SU-DHL-6 (cell line): ENCODE data around the gene CNTN5.

ENCODE experiments used
- H2AFZ ChIP-seq: fragments of 200-600 bp; sonication (generic); 2 replicates; pipeline ENCODE4 v1.6.1; 2014; ENCODE audit warnings: low read depth, mild to moderate bottlenecking, moderate library complexity, mixed read lengths, antibody characterized with exemption, low read length; ENCODE audit not compliant: severe bottlenecking
- H3F3A ChIP-seq: fragments of 200-600 bp; shearing (Covaris generic); 2 replicates; pipeline ENCODE4 v1.6.0; 2016; ENCODE audit warnings: antibody characterized with exemption, mild to moderate bottlenecking; ENCODE audit not compliant: insufficient read depth
- H3K27ac ChIP-seq: fragments of 200-600 bp; sonication (generic); 2 replicates; pipeline ENCODE4 v1.5.1; 2016; ENCODE audit warnings: low read depth, mild to moderate bottlenecking, low read length, moderate library complexity, mixed read lengths
- H3K27me3 ChIP-seq: fragments of 200-600 bp; sonication (generic), shearing (Covaris generic); 2 replicates; pipeline ENCODE4 v1.6.0; 2014; ENCODE audit warnings: mild to moderate bottlenecking, low read length
- H3K36me3 ChIP-seq: fragments of 200-600 bp; sonication (generic); 2 replicates; pipeline ENCODE4 v1.6.1; 2014; ENCODE audit warnings: mild to moderate bottlenecking, low read length, mixed read lengths
- H3K4me2 ChIP-seq: fragments of 300-600, 200-600 bp; shearing (Covaris generic), sonication (generic); 2 replicates; pipeline ENCODE4 v1.6.0; 2014; ENCODE audit warnings: low read length, low read depth, mild to moderate bottlenecking; ENCODE audit not compliant: poor library complexity, severe bottlenecking
- H3K4me3 ChIP-seq: fragments of 200-600 bp; sonication (generic); 2 replicates; pipeline ENCODE4 v1.5.1; 2014; ENCODE audit warnings: antibody characterized with exemption, low read length, mild to moderate bottlenecking, mixed read lengths; ENCODE audit not compliant: insufficient read depth, poor library complexity, severe bottlenecking
- H3K79me2 ChIP-seq: fragments of 200-600 bp; sonication (generic); 2 replicates; pipeline ENCODE4 v1.6.1; 2014; ENCODE audit warnings: mild to moderate bottlenecking, low read length, moderate library complexity; ENCODE audit not compliant: insufficient read depth
- H3K9ac ChIP-seq: fragments of 200-600 bp; sonication (generic); 2 replicates; pipeline ENCODE4 v1.7.0; 2014; ENCODE audit warnings: mild to moderate bottlenecking, low read length
- H3K9me2 ChIP-seq: fragments of 200-600 bp; sonication (generic); replicated peaks from 2 replicates; pipeline ENCODE4 v1.6.1; 2014; ENCODE audit warnings: low read length; ENCODE audit not compliant: insufficient read depth
- H3K9me3 ChIP-seq: fragments of 200-600 bp; sonication (generic); 2 replicates; pipeline ENCODE4 v1.6.1; 2014; ENCODE audit warnings: low read length, mixed read lengths; ENCODE audit not compliant: insufficient read depth
- H4K20me1 ChIP-seq: fragments of 200-600 bp; sonication (generic); 2 replicates; pipeline ENCODE4 v1.6.1; 2014; ENCODE audit warnings: low read depth, mild to moderate bottlenecking, antibody characterized with exemption, low read length, moderate library complexity, mixed read lengths
- EZH2phosphoT487 ChIP-seq: fragments of 200-600 bp; sonication (generic), shearing (Covaris generic); conservative IDR thresholded peaks from 2 replicates; pipeline ENCODE4 v1.6.1; 2018; ENCODE audit warnings: mild to moderate bottlenecking, antibody characterized with exemption, low read length, moderate library complexity, mixed read lengths
- TF ChIP-seq, protein P1 (sequence below): fragments of 200-600 bp; sonication (generic); IDR thresholded peaks from one replicate; pipeline ENCODE4 v1.5.1; 2017; ENCODE audit warnings: antibody characterized with exemption, mild to moderate bottlenecking, low read length, moderate library complexity; ENCODE audit not compliant: insufficient read depth, poor library complexity, severe bottlenecking

Gene CNTN5

DNA sequence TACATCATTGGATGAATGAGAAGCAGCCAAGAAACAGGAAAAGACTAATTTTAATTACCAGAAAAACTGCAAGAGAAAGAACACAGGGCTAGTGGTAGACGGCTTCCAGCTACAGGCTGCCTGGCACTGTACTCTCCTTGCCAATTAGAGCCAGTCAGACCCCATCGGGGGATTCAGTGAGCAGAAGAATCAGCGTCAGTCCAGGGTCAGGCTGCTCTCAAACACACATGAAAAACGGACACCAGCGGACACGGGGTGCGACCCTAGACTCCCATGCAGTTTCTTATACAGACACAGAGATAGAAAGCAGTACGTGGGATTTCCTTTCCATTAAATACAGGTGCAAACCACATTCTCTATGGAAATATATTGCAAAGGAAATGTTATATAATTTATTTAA lies 1.1 kb upstream of the CNTN5 start:
- Histone ChIP-seq H3K36me3 (no peaks in the 10 kb centered on the region), H3F3A (no peaks in the 10 kb centered on the region), H3K4me2 (no peak overlapping the region), H2AFZ (no peak overlapping the region), H3K27ac (no peak overlapping the region), H3K4me3 (no peak overlapping the region), H3K27me3 (no peaks in the 10 kb centered on the region), H3K9ac (no peak overlapping the region), H3K9me2 (no peaks in the 10 kb centered on the region), H3K79me2 (no peaks in the 10 kb centered on the region), H4K20me1 (no peaks in the 10 kb centered on the region), H3K9me3 (no peaks in the 10 kb centered on the region)
- TF ChIP-seq EZH2phosphoT487, result no peak
- TF ChIP-seq, protein P1, sequence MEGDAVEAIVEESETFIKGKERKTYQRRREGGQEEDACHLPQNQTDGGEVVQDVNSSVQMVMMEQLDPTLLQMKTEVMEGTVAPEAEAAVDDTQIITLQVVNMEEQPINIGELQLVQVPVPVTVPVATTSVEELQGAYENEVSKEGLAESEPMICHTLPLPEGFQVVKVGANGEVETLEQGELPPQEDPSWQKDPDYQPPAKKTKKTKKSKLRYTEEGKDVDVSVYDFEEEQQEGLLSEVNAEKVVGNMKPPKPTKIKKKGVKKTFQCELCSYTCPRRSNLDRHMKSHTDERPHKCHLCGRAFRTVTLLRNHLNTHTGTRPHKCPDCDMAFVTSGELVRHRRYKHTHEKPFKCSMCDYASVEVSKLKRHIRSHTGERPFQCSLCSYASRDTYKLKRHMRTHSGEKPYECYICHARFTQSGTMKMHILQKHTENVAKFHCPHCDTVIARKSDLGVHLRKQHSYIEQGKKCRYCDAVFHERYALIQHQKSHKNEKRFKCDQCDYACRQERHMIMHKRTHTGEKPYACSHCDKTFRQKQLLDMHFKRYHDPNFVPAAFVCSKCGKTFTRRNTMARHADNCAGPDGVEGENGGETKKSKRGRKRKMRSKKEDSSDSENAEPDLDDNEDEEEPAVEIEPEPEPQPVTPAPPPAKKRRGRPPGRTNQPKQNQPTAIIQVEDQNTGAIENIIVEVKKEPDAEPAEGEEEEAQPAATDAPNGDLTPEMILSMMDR, result no peak

DNA sequence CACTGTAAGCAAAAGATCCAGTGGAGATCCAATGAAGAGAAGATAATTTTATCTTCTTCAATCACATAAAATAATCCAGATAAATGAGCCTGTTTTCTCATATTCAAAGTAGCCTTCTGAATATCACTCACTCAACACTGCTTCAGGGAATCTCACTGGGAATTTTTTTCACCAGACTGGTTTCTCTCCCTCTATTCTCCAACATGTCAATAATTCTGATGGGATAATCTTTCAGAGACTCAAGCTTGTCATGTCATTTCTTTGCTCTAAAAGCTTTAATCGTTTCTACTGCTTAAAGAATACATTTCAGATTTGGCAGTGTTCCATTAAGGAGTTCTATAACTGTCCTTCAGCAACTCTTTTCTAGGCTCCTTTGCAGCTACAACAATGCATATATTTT lies 16.3 kb downstream of the CNTN5 start:
- H3F3A ChIP-seq, result no peaks in the 10 kb centered on the region
- H3K9ac ChIP-seq, result no peak overlapping the region
- no peaks in the 10 kb centered on the region for H3K9me2 ChIP-seq
- H3K79me2 ChIP-seq, result no peaks in the 10 kb centered on the region
- no peaks in the 10 kb centered on the region for H3K36me3 ChIP-seq
- no peak overlapping the region for H3K27ac ChIP-seq
- no peaks in the 10 kb centered on the region for H4K20me1 ChIP-seq
- no peak overlapping the region for H3K4me3 ChIP-seq
- no peak overlapping the region for H3K4me2 ChIP-seq
- no peaks in the 10 kb centered on the region for H3K9me3 ChIP-seq
- no peak overlapping the region for H2AFZ ChIP-seq
- H3K27me3 ChIP-seq, result no peaks in the 10 kb centered on the region
- TF ChIP-seq, protein P1, result no peak
- no peak for TF ChIP-seq EZH2phosphoT487

DNA sequence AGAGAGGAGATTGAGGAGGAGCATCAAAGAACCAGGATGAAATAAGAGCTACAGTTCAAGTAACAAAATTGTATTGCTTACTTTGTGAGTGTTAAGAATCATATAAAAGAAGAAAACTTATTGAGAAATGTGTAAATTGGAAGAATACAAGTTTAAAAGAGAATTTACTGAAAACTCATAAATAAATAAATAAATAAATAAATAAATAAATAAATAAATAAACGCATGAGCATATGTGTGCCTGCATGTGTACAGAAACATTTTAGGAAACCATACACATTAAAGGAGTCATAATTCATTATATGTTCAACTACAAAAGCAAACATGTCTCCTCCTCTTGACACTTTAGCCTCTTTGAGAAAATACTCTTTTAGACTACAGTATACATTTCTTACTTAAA lies 42.6 kb downstream of the CNTN5 start:
- TF ChIP-seq, protein P1, result no peak
- no peak for TF ChIP-seq EZH2phosphoT487
- Histone ChIP-seq H3F3A (no peaks in the 10 kb centered on the region), H3K27me3 (no peaks in the 10 kb centered on the region), H2AFZ (no peak overlapping the region), H3K36me3 (no peaks in the 10 kb centered on the region), H3K9me2 (no peaks in the 10 kb centered on the region), H3K4me3 (no peak overlapping the region), H3K4me2 (no peak overlapping the region), H4K20me1 (no peaks in the 10 kb centered on the region), H3K27ac (no peak overlapping the region), H3K79me2 (no peaks in the 10 kb centered on the region), H3K9me3 (no peaks in the 10 kb centered on the region), H3K9ac (no peak overlapping the region)

DNA sequence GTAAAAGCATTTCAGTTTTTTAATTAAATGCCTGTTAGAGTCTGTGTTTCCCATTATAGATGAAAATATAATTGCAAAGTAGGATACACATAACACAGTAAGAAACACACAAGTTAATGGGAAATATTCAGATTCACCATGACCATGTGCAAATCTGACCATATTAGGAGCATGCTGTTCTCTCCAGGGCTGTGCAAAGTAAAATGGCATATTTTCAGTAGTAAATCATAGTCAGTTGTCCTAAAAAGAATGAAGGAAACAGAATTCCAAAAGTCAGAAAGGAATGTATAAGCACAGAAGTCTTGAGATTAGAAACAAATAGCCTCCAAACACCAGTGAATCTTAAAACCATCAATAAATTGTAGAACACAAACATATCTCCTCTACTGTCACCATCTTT lies 44.4 kb downstream of the CNTN5 start:
- Histone ChIP-seq H3K36me3 (no peaks in the 10 kb centered on the region), H3K9ac (no peak overlapping the region), H3K27me3 (no peaks in the 10 kb centered on the region), H3K4me3 (no peak overlapping the region), H3K27ac (no peak overlapping the region), H3F3A (no peaks in the 10 kb centered on the region), H2AFZ (no peak overlapping the region), H4K20me1 (no peaks in the 10 kb centered on the region), H3K79me2 (no peaks in the 10 kb centered on the region), H3K4me2 (no peak overlapping the region), H3K9me2 (no peaks in the 10 kb centered on the region), H3K9me3 (no peaks in the 10 kb centered on the region)
- no peak for TF ChIP-seq EZH2phosphoT487
- TF ChIP-seq, protein P1, result no peak
